ENCODE results near the gene CRTC1. TPM values are rescaled to one million over a fixed set of nuclear protein-coding genes. Genes with fewer than 3 reads are reported as not detected.
A peak's percentile ranks its signal among the peaks of the same experiment; 100 is the strongest.

CRTC1 gene
- total and polyA plus RNA-seq, 3 donors from 2014 or later, result 15.6 to 32.1 (median 28.1) TPM

DNA sequence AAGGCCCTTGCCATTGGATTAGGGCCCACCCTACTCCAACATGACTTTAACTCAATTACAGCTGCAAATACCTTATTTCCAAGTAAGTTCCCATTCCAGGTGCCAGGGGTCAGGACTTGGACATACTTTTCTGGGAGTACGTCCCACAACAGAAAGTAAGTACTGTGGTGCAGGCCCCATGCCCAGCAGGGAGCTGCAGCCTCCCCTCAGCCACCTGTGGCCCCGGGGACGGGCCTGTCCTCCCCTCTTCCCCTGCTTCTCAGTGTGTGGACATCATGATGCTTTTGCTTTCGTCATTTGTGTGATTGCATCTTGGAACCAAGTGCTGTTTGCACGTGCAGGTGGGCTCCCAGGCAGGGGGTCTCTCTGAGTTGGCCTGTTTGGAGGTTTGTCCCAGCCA lies 31.9 kb downstream of the CRTC1 start:
- WGBS, 2 donors, result 73 to 89% methylated on average over 5 of the region's 5 CpGs
- TF ChIP-seq, protein P1, sequence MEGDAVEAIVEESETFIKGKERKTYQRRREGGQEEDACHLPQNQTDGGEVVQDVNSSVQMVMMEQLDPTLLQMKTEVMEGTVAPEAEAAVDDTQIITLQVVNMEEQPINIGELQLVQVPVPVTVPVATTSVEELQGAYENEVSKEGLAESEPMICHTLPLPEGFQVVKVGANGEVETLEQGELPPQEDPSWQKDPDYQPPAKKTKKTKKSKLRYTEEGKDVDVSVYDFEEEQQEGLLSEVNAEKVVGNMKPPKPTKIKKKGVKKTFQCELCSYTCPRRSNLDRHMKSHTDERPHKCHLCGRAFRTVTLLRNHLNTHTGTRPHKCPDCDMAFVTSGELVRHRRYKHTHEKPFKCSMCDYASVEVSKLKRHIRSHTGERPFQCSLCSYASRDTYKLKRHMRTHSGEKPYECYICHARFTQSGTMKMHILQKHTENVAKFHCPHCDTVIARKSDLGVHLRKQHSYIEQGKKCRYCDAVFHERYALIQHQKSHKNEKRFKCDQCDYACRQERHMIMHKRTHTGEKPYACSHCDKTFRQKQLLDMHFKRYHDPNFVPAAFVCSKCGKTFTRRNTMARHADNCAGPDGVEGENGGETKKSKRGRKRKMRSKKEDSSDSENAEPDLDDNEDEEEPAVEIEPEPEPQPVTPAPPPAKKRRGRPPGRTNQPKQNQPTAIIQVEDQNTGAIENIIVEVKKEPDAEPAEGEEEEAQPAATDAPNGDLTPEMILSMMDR (IDR thresholded peaks at IDR 0.05), result no peak
- TF ChIP-seq POLR2A (IDR thresholded peaks at IDR 0.05), result no peak
- H3K9me3 ChIP-seq, result no peaks in the 10 kb centered on the region
- H3K27ac ChIP-seq, result no peak overlapping the region
- no peaks in the 10 kb centered on the region for H3K27me3 ChIP-seq
- H3K4me1 ChIP-seq, result peaks cover 19% of the 10 kb centered on the region
- intact Hi-C loops (cut with DNase I; ENCODE audit: low total_unique reads), result no loop called here
- DNase-seq, result no peak
- no peaks in the 10 kb centered on the region for H3K36me3 ChIP-seq (ENCODE audit: low read depth, missing control alignments)
- H3K4me3 ChIP-seq, result no peak overlapping the region

DNA sequence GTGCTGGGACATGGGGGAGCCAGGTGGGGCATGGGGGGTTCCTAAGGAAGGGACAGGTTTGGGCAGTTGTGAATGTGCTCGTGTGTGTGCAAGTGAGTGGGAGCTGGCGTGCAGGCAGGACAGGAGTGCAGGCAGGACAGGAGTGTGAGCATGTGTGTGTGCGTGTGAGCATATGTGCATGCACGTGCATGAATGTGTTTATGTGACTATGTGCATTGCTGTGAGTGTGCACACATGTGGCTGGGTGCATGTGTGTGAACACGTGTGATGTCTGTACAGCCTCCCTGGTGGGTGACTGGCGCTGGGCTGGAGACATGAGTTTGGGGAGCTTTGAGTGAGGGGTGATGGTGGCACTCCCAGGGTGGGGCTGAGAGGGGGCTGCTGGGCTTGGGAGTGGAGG lies 33.4 kb downstream of the CRTC1 start:
- Histone ChIP-seq H3K4me3 (no peak overlapping the region), H3K4me1 (peaks cover 9% of the 10 kb centered on the region), H3K36me3 (ENCODE audit: low read depth, missing control alignments) (no peaks in the 10 kb centered on the region), H3K27ac (no peak overlapping the region), H3K9me3 (no peaks in the 10 kb centered on the region), H3K27me3 (no peaks in the 10 kb centered on the region)
- intact Hi-C loops (cut with DNase I; ENCODE audit: low total_unique reads), result no loop called here
- no peak for TF ChIP-seq POLR2A (IDR thresholded peaks at IDR 0.05)
- TF ChIP-seq, protein P1 (IDR thresholded peaks at IDR 0.05), result no peak
- DNase-seq, result no peak
- WGBS, 2 donors, result 76 to 93% methylated on average over 4 to 6 of the region's 6 CpGs

DNA sequence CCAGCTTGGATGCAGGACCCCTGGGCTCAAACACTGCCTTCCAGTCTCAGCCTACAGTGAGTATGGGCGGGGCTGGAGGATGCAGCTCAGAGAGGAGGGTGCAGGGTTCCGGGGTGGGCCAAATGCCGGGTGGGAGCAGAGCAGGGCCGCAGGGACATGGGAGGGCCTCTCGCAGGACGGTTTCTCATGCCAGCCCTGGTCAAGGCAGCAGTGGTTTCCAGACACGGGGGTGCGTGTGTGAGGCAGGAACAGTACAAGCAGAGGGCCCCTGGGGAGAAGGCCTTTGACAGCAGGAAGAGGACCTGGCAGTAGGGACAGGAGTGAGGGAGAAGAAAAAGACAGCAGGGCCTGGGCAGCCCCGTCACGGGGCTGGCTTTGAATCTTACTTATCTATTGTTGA lies 34.1 kb downstream of the CRTC1 start:
- WGBS, 2 donors, result 54 to 56% methylated on average over 9 to 10 of the region's 10 CpGs
- DNase-seq, result peak; percentile 45
- Histone ChIP-seq H3K4me1 (peaks cover 9% of the 10 kb centered on the region), H3K27ac (no peak overlapping the region), H3K27me3 (no peaks in the 10 kb centered on the region), H3K4me3 (no peak overlapping the region), H3K9me3 (no peaks in the 10 kb centered on the region), H3K36me3 (ENCODE audit: low read depth, missing control alignments) (no peaks in the 10 kb centered on the region)
- intact Hi-C loops (cut with DNase I; ENCODE audit: low total_unique reads), result no loop called here
- no peak for TF ChIP-seq POLR2A (IDR thresholded peaks at IDR 0.05)
- TF ChIP-seq, protein P1 (IDR thresholded peaks at IDR 0.05), result no peak

DNA sequence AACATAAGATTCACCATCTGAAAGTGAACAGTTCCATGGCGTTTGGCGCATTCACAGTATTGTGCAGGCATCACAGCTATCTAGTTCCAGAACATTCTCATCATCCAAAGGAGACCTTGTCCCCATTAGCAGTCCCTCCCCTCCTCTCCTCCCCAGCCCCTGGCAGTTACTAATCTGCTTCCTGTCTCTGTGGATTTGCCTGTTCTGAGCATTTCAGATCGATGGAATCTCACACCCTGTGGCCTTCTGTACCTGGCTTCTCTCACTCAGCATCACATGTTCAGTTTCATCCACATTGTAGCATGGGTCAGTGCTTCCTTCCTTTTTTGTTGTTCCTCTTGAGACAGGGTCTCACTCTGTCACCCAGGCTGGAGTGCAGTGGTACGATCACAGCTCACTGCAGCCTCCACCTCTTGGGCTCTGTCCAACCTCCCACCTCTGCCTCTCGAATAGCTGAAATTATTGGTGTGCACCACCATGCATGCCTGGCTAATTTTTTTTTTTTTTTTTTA lies 34.6 kb downstream of the CRTC1 start:
- Histone ChIP-seq H3K27ac (no peak overlapping the region), H3K4me3 (no peak overlapping the region), H3K27me3 (no peaks in the 10 kb centered on the region), H3K4me1 (peaks cover 9% of the 10 kb centered on the region), H3K9me3 (no peaks in the 10 kb centered on the region), H3K36me3 (ENCODE audit: low read depth, missing control alignments) (no peaks in the 10 kb centered on the region)
- 63 to 69% methylated on average over 5 of the region's 5 CpGs for WGBS, 2 donors
- DNase-seq, result no peak
- no peak for TF ChIP-seq POLR2A (IDR thresholded peaks at IDR 0.05)
- TF ChIP-seq, protein P1 (IDR thresholded peaks at IDR 0.05), result no peak
- intact Hi-C loops (cut with DNase I; ENCODE audit: low total_unique reads), result no loop called here

DNA sequence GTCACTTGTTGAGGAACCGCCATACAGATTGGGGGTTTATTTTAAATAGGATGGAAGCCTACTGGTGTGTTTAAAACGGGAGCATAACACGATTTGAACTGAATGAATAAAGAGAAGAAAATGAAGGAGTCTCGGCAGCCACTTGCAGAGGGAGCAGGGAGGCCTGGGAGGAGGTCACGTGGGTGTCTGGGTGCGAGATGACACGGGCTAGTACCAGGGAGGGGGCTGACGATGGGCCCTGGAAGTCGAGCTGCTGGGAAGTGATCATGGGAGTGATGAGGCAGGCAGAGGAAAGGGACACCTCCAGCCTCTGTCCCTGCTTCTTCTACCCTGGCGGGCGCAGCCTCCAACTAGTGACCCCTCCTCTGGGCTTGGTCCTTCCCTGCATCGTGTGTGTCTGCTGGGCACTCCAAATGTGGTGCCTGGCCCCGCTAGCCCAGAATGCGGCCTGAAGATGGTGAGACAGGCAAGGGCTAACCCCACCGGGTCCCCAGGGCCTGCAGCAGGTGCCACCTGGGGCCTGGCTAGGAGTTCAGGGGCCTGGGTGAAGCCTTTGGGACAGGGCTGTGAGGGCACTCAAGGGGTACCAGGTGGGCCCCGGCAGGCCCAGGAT lies 35.5 kb downstream of the CRTC1 start:
- no peaks in the 10 kb centered on the region for H3K36me3 ChIP-seq (ENCODE audit: low read depth, missing control alignments)
- no peak for DNase-seq
- intact Hi-C loops (cut with DNase I; ENCODE audit: low total_unique reads), result no loop called here
- H3K4me3 ChIP-seq, result no peak overlapping the region
- H3K4me1 ChIP-seq, result peaks cover 9% of the 10 kb centered on the region
- TF ChIP-seq POLR2A (IDR thresholded peaks at IDR 0.05), result no peak
- TF ChIP-seq, protein P1 (IDR thresholded peaks at IDR 0.05), result no peak
- H3K27me3 ChIP-seq, result no peaks in the 10 kb centered on the region
- WGBS, 2 donors, result 86 to 93% methylated on average over 13 to 16 of the region's 16 CpGs
- no peak overlapping the region for H3K27ac ChIP-seq
- no peaks in the 10 kb centered on the region for H3K9me3 ChIP-seq
